ENCODE data around the gene TNFRSF4. TPM values are rescaled to one million over a fixed set of nuclear protein-coding genes. Genes with fewer than 3 reads are reported as not detected.
"Not testable (repeated sequence)": the region's sequence is repeated elsewhere in the genome, so short reads cannot be mapped to it uniquely, and the experiment has no call there.

Gene TNFRSF4
- total RNA-seq, 1 experiment from 2014 or later = 0.88 TPM

- no peak for DNase-seq (ENCODE audit: low read depth)
These were observed 29.8 kb downstream of the TNFRSF4 start for GRCh38 chr1:1183833-1184775.

- no peak for DNase-seq (ENCODE audit: low read depth)
These were observed 30.7 kb downstream of the TNFRSF4 start for GRCh38 chr1:1183221-1183747.

- no peak for DNase-seq (ENCODE audit: low read depth)
These were observed 31.3 kb downstream of the TNFRSF4 start for GRCh38 chr1:1182491-1183220.

- no peak for DNase-seq (ENCODE audit: low read depth)
These were observed 32.0 kb downstream of the TNFRSF4 start for GRCh38 chr1:1181938-1182410.

GRCh38 chr1:1181129-1181937 is 32.6 kb downstream of the TNFRSF4 start:
- no peak for DNase-seq (ENCODE audit: low read depth)

- no peak for DNase-seq (ENCODE audit: low read depth)
These were observed 33.7 kb downstream of the TNFRSF4 start for GRCh38 chr1:1179983-1180861.

- DNase-seq (ENCODE audit: low read depth) = no peak
These were observed 34.5 kb downstream of the TNFRSF4 start for GRCh38 chr1:1179346-1179982.

GRCh38 chr1:1178794-1179331 is 35.1 kb downstream of the TNFRSF4 start:
- no peak for DNase-seq (ENCODE audit: low read depth)

- no peak for DNase-seq (ENCODE audit: low read depth)
These were observed 36.3 kb downstream of the TNFRSF4 start for GRCh38 chr1:1177452-1178206.

GRCh38 chr1:1176931-1177330 is 37.0 kb downstream of the TNFRSF4 start:
- no peak for DNase-seq (ENCODE audit: low read depth)

- not testable (repeated sequence) for DNase-seq (ENCODE audit: low read depth)
These were observed 37.7 kb downstream of the TNFRSF4 start for GRCh38 chr1:1176063-1176761.

GRCh38 chr1:1175221-1176062 is 38.5 kb downstream of the TNFRSF4 start:
- DNase-seq (ENCODE audit: low read depth) = no peak

GRCh38 chr1:1173793-1174415 is 40.0 kb downstream of the TNFRSF4 start, which contains the start of gene TTLL10:
TSS of gene TTLL10 (plus strand) at chr1:1173880. CDS start at chr1:1179216, 5,336 bp downstream.
- no peak for DNase-seq (ENCODE audit: low read depth)

GRCh38 chr1:1173061-1173792 is 40.7 kb downstream of the TNFRSF4 start:
- DNase-seq (ENCODE audit: low read depth) = no peak

GRCh38 chr1:1171546-1172340 is 42.2 kb downstream of the TNFRSF4 start:
- no peak for DNase-seq (ENCODE audit: low read depth)
